ENCODE measurements around the gene ARHGAP26.

DNA sequence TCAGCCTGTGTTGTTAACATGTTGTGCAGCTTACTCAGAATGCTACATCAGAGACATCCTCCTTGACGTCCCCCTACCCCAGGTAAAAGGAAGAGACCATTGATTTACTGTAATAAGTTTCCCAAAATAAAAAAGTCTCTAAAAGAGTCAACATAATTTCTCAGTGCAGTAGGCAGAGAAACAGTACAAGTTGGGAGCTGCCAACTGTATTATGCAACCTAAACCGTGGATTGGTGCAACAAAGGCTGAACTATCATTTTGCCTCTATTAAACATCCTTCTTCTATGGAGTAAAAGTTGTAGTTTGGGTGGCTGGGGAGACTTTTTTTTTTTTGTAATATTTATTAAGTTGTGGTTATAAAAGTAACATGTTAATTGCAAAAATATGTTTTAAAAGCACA, 425.3 kb downstream of the ARHGAP26 start:
- TF ChIP-seq, protein P1, sequence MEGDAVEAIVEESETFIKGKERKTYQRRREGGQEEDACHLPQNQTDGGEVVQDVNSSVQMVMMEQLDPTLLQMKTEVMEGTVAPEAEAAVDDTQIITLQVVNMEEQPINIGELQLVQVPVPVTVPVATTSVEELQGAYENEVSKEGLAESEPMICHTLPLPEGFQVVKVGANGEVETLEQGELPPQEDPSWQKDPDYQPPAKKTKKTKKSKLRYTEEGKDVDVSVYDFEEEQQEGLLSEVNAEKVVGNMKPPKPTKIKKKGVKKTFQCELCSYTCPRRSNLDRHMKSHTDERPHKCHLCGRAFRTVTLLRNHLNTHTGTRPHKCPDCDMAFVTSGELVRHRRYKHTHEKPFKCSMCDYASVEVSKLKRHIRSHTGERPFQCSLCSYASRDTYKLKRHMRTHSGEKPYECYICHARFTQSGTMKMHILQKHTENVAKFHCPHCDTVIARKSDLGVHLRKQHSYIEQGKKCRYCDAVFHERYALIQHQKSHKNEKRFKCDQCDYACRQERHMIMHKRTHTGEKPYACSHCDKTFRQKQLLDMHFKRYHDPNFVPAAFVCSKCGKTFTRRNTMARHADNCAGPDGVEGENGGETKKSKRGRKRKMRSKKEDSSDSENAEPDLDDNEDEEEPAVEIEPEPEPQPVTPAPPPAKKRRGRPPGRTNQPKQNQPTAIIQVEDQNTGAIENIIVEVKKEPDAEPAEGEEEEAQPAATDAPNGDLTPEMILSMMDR (IDR thresholded peaks at IDR 0.05): no peak
- TF ChIP-seq POLR2A (IDR thresholded peaks at IDR 0.05): no peak
